ENCODE data around the gene ZNF423.
A peak's percentile ranks its signal among the peaks of the same experiment; 100 is the strongest.

ZNF423 gene

GRCh38 chr16:49528060-49528865, 327.6 kb downstream of the ZNF423 start:
- Histone ChIP-seq H3K4me3 (ENCODE audit: low read length) (peak overlapping the region; percentile 36), H3K9ac (ENCODE audit: low read depth, low read length) (no peak overlapping the region), H3K4me2 (ENCODE audit: low read length) (peak overlapping the region; percentile 63), H3K27me3 (ENCODE audit: control insufficient read depth, insufficient read depth, low read length) (peaks cover 4% of the 10 kb centered on the region), H3K36me3 (ENCODE audit: insufficient read depth, low read length) (no peaks in the 10 kb centered on the region), H3K9me3 (replicated peaks; ENCODE audit: low read length) (no peaks in the 10 kb centered on the region), H3K4me1 (ENCODE audit: control insufficient read depth, insufficient read depth, low read length) (no peaks in the 10 kb centered on the region)

GRCh38 chr16:49527611-49528010, 328.3 kb downstream of the ZNF423 start:
- H3K9ac ChIP-seq (ENCODE audit: low read depth, low read length) = no peak overlapping the region
- peak overlapping the region; percentile 63 for H3K4me2 ChIP-seq (ENCODE audit: low read length)
- no peak overlapping the region for H3K4me3 ChIP-seq (ENCODE audit: low read length)
- no peaks in the 10 kb centered on the region for H3K9me3 ChIP-seq (replicated peaks; ENCODE audit: low read length)
- H3K27me3 ChIP-seq (ENCODE audit: control insufficient read depth, insufficient read depth, low read length) = peaks cover 8% of the 10 kb centered on the region
- H3K36me3 ChIP-seq (ENCODE audit: insufficient read depth, low read length) = no peaks in the 10 kb centered on the region
- H3K4me1 ChIP-seq (ENCODE audit: control insufficient read depth, insufficient read depth, low read length) = no peaks in the 10 kb centered on the region

- Histone ChIP-seq H3K36me3 (ENCODE audit: insufficient read depth, low read length) (no peaks in the 10 kb centered on the region), H3K4me3 (ENCODE audit: low read length) (no peak overlapping the region), H3K27me3 (ENCODE audit: control insufficient read depth, insufficient read depth, low read length) (peaks cover 8% of the 10 kb centered on the region), H3K9me3 (replicated peaks; ENCODE audit: low read length) (no peaks in the 10 kb centered on the region), H3K9ac (ENCODE audit: low read depth, low read length) (no peak overlapping the region), H3K4me2 (ENCODE audit: low read length) (no peak overlapping the region), H3K4me1 (ENCODE audit: control insufficient read depth, insufficient read depth, low read length) (no peaks in the 10 kb centered on the region)
Measured at GRCh38 chr16:49526860-49527365, 329.0 kb downstream of the ZNF423 start.

- Histone ChIP-seq H3K9me3 (replicated peaks; ENCODE audit: low read length) (no peaks in the 10 kb centered on the region), H3K36me3 (ENCODE audit: insufficient read depth, low read length) (no peaks in the 10 kb centered on the region), H3K4me1 (ENCODE audit: control insufficient read depth, insufficient read depth, low read length) (no peaks in the 10 kb centered on the region), H3K4me2 (ENCODE audit: low read length) (no peak overlapping the region), H3K9ac (ENCODE audit: low read depth, low read length) (no peak overlapping the region), H3K4me3 (ENCODE audit: low read length) (no peak overlapping the region), H3K27me3 (ENCODE audit: control insufficient read depth, insufficient read depth, low read length) (peaks cover 8% of the 10 kb centered on the region)
Measured at GRCh38 chr16:49524947-49525315, 331.0 kb downstream of the ZNF423 start.

- Histone ChIP-seq H3K4me3 (ENCODE audit: low read length) (no peak overlapping the region), H3K4me2 (ENCODE audit: low read length) (no peak overlapping the region), H3K36me3 (ENCODE audit: insufficient read depth, low read length) (no peaks in the 10 kb centered on the region), H3K4me1 (ENCODE audit: control insufficient read depth, insufficient read depth, low read length) (no peaks in the 10 kb centered on the region), H3K9me3 (replicated peaks; ENCODE audit: low read length) (no peaks in the 10 kb centered on the region), H3K9ac (ENCODE audit: low read depth, low read length) (no peak overlapping the region), H3K27me3 (ENCODE audit: control insufficient read depth, insufficient read depth, low read length) (peaks cover 8% of the 10 kb centered on the region)
Measured at GRCh38 chr16:49524216-49524946, 331.5 kb downstream of the ZNF423 start.

- H3K4me1 ChIP-seq (ENCODE audit: control insufficient read depth, insufficient read depth, low read length) = no peaks in the 10 kb centered on the region
- no peaks in the 10 kb centered on the region for H3K9me3 ChIP-seq (replicated peaks; ENCODE audit: low read length)
- no peak overlapping the region for H3K4me2 ChIP-seq (ENCODE audit: low read length)
- no peak overlapping the region for H3K9ac ChIP-seq (ENCODE audit: low read depth, low read length)
- H3K27me3 ChIP-seq (ENCODE audit: control insufficient read depth, insufficient read depth, low read length) = peaks cover 8% of the 10 kb centered on the region
- no peak overlapping the region for H3K4me3 ChIP-seq (ENCODE audit: low read length)
- no peaks in the 10 kb centered on the region for H3K36me3 ChIP-seq (ENCODE audit: insufficient read depth, low read length)
Measured at GRCh38 chr16:49523435-49524159, 332.3 kb downstream of the ZNF423 start.

GRCh38 chr16:49521734-49522325, 334.1 kb downstream of the ZNF423 start:
- no peak overlapping the region for H3K9ac ChIP-seq (ENCODE audit: low read depth, low read length)
- no peaks in the 10 kb centered on the region for H3K36me3 ChIP-seq (ENCODE audit: insufficient read depth, low read length)
- H3K27me3 ChIP-seq (ENCODE audit: control insufficient read depth, insufficient read depth, low read length) = peaks cover 6% of the 10 kb centered on the region
- H3K4me3 ChIP-seq (ENCODE audit: low read length) = no peak overlapping the region
- H3K4me1 ChIP-seq (ENCODE audit: control insufficient read depth, insufficient read depth, low read length) = no peaks in the 10 kb centered on the region
- no peaks in the 10 kb centered on the region for H3K9me3 ChIP-seq (replicated peaks; ENCODE audit: low read length)
- H3K4me2 ChIP-seq (ENCODE audit: low read length) = no peak overlapping the region

- Histone ChIP-seq H3K4me2 (ENCODE audit: low read length) (no peak overlapping the region), H3K4me1 (ENCODE audit: control insufficient read depth, insufficient read depth, low read length) (no peaks in the 10 kb centered on the region), H3K27me3 (ENCODE audit: control insufficient read depth, insufficient read depth, low read length) (peaks cover 6% of the 10 kb centered on the region)
Measured at GRCh38 chr16:49520492-49521038, 335.3 kb downstream of the ZNF423 start.

GRCh38 chr16:49519741-49520140, 336.2 kb downstream of the ZNF423 start:
- no peaks in the 10 kb centered on the region for H3K36me3 ChIP-seq (ENCODE audit: insufficient read depth, low read length)
- H3K9me3 ChIP-seq (replicated peaks; ENCODE audit: low read length) = no peaks in the 10 kb centered on the region
- no peak overlapping the region for H3K9ac ChIP-seq (ENCODE audit: low read depth, low read length)
- H3K27me3 ChIP-seq (ENCODE audit: control insufficient read depth, insufficient read depth, low read length) = peaks cover 6% of the 10 kb centered on the region
- no peaks in the 10 kb centered on the region for H3K4me1 ChIP-seq (ENCODE audit: control insufficient read depth, insufficient read depth, low read length)
- H3K4me2 ChIP-seq (ENCODE audit: low read length) = no peak overlapping the region
- H3K4me3 ChIP-seq (ENCODE audit: low read length) = no peak overlapping the region

More at GRCh38 chr16:49520492-49521038, 335.3 kb downstream of the ZNF423 start:
- Histone ChIP-seq H3K4me3 (ENCODE audit: low read length) (no peak overlapping the region), H3K9ac (ENCODE audit: low read depth, low read length) (no peak overlapping the region), H3K36me3 (ENCODE audit: insufficient read depth, low read length) (no peaks in the 10 kb centered on the region), H3K9me3 (replicated peaks; ENCODE audit: low read length) (no peaks in the 10 kb centered on the region)

GRCh38 chr16:49519008-49519656, 336.8 kb downstream of the ZNF423 start:
- Histone ChIP-seq H3K9ac (ENCODE audit: low read depth, low read length) (no peak overlapping the region), H3K27me3 (ENCODE audit: control insufficient read depth, insufficient read depth, low read length) (peaks cover 6% of the 10 kb centered on the region), H3K4me1 (ENCODE audit: control insufficient read depth, insufficient read depth, low read length) (no peaks in the 10 kb centered on the region), H3K4me2 (ENCODE audit: low read length) (no peak overlapping the region), H3K36me3 (ENCODE audit: insufficient read depth, low read length) (no peaks in the 10 kb centered on the region), H3K9me3 (replicated peaks; ENCODE audit: low read length) (no peaks in the 10 kb centered on the region), H3K4me3 (ENCODE audit: low read length) (no peak overlapping the region)

All from skeletal muscle satellite cell (primary cell).